WTC11 (cell line): ENCODE measurements around the gene AHSA1. TPM values are rescaled to one million over a fixed set of nuclear protein-coding genes. Genes with fewer than 3 reads are reported as not detected.

ENCODE experiments used
- ATAC-seq: fragments of 200-7000 bp; cut with Tn5 transposase; 2 replicates; pipeline ENCODE4 v1.10.0; 2021; ENCODE audit warnings: mild to moderate bottlenecking, moderate library complexity
- CTCF ChIA-PET: fragments of 300-600 bp; sonication (Branson Sonifier 250); formaldehyde crosslinking; loops from one replicate; lab custom pipeline; 2021; ENCODE audit warnings: antibody characterized with exemption; lab: Charles Lee
- POLR2A ChIA-PET: fragments of 350-600 bp; sonication (Branson Sonifier 250); formaldehyde crosslinking; loops from one replicate; lab custom pipeline; 2021; ENCODE audit warnings: antibody characterized with exemption; lab: Charles Lee
- DNase-seq: peaks from one replicate; pipeline ENCODE4 v3.0.0; 2021; ENCODE audit warnings: low spot score
- H3K27ac Mint-ChIP-seq: 2 replicates; pipeline ENCODE4 v1.8.0; 2021; ENCODE audit warnings: mixed read lengths
- H3K27me3 Mint-ChIP-seq: 2 replicates; pipeline ENCODE4 v1.8.0; 2021; ENCODE audit warnings: low read depth, mild to moderate bottlenecking, moderate library complexity, mixed read lengths
- H3K36me3 Mint-ChIP-seq: 2 replicates; pipeline ENCODE4 v1.8.0; 2021; ENCODE audit warnings: mixed read lengths
- H3K4me1 Mint-ChIP-seq: 2 replicates; pipeline ENCODE4 v1.8.0; 2022; ENCODE audit warnings: mixed read lengths
- H3K4me3 Mint-ChIP-seq: 2 replicates; pipeline ENCODE4 v1.8.0; 2021; ENCODE audit warnings: mild to moderate bottlenecking, moderate library complexity, mixed read lengths
- H3K9me3 Mint-ChIP-seq: 2 replicates; pipeline ENCODE4 v1.8.0; 2021; ENCODE audit warnings: mixed read lengths
- ATF2 ChIP-seq: sonication (generic); formaldehyde crosslinking; IDR thresholded peaks from 2 replicates; pipeline ENCODE4 v1.8.1; 2022; ENCODE audit warnings: low read depth, missing genetic modification reagents, borderline replicate concordance
- EMX1 ChIP-seq: fragments of 250-450 bp; sonication (Bioruptor Pico); IDR thresholded peaks from 2 replicates; pipeline ENCODE4 v1.8.0; 2021; ENCODE audit warnings: mild to moderate bottlenecking
- ESRRA ChIP-seq: sonication (generic); formaldehyde crosslinking; IDR thresholded peaks from 2 replicates; pipeline ENCODE4 v1.8.1; 2022; ENCODE audit warnings: mild to moderate bottlenecking, missing genetic modification reagents, borderline replicate concordance
- FOXK1 ChIP-seq: sonication (generic); formaldehyde crosslinking; IDR thresholded peaks from 2 replicates; pipeline ENCODE4 v1.8.0; 2022; ENCODE audit warnings: mild to moderate bottlenecking, moderate library complexity, missing genetic modification reagents
- FOXP1 ChIP-seq: sonication (generic); formaldehyde crosslinking; IDR thresholded peaks from 2 replicates; pipeline ENCODE4 v1.8.0; 2022; ENCODE audit warnings: missing genetic modification reagents, mild to moderate bottlenecking, moderate library complexity, borderline replicate concordance
- GRHL2 ChIP-seq: fragments of 250-450 bp; sonication (Bioruptor Pico); IDR thresholded peaks from 2 replicates; pipeline ENCODE4 v1.8.0; 2022; ENCODE audit warnings: mild to moderate bottlenecking, moderate library complexity; ENCODE audit not compliant: insufficient replicate concordance, severe bottlenecking
- GTF2I ChIP-seq: fragments of 250-450 bp; sonication (Bioruptor Pico); conservative IDR thresholded peaks from 2 replicates; pipeline ENCODE4 v1.4.0; 2021; ENCODE audit warnings: mild to moderate bottlenecking
- HMGA2 ChIP-seq: fragments of 250-450 bp; sonication (Bioruptor Pico); IDR thresholded peaks from 2 replicates; pipeline ENCODE4 v1.4.0; 2021; ENCODE audit warnings: mild to moderate bottlenecking, moderate library complexity
- JUN ChIP-seq: sonication (generic); formaldehyde crosslinking; IDR thresholded peaks from 2 replicates; pipeline ENCODE4 v1.8.0; 2023; ENCODE audit warnings: mild to moderate bottlenecking, missing genetic modification reagents
- MLX ChIP-seq: sonication (generic); formaldehyde crosslinking; IDR thresholded peaks from 2 replicates; pipeline ENCODE4 v1.8.1; 2023; ENCODE audit warnings: mild to moderate bottlenecking, missing genetic modification reagents, moderate library complexity
- NFE2L1 ChIP-seq: sonication (generic); formaldehyde crosslinking; IDR thresholded peaks from 2 replicates; pipeline ENCODE4 v1.8.1; 2023; ENCODE audit warnings: missing genetic modification reagents
- NFYB ChIP-seq: sonication (generic); formaldehyde crosslinking; conservative IDR thresholded peaks from 2 replicates; pipeline ENCODE4 v1.8.0; 2022; ENCODE audit warnings: low read depth, missing genetic modification reagents
- RELA ChIP-seq: sonication (generic); formaldehyde crosslinking; IDR thresholded peaks from 2 replicates; pipeline ENCODE4 v1.8.1; 2022; ENCODE audit warnings: missing genetic modification reagents, mild to moderate bottlenecking, borderline replicate concordance
- SOX15 ChIP-seq: fragments of 250-450 bp; sonication (Bioruptor Pico); IDR thresholded peaks from 2 replicates; pipeline ENCODE4 v1.9.0; 2021; ENCODE audit warnings: mild to moderate bottlenecking
- TEAD1 ChIP-seq: sonication (generic); formaldehyde crosslinking; IDR thresholded peaks from 2 replicates; pipeline ENCODE4 v1.8.0; 2022; ENCODE audit warnings: mild to moderate bottlenecking, missing genetic modification reagents
- ZNF219 ChIP-seq: sonication (generic); formaldehyde crosslinking; IDR thresholded peaks from 2 replicates; pipeline ENCODE4 v1.8.0; 2023; ENCODE audit warnings: missing genetic modification reagents, mild to moderate bottlenecking, borderline replicate concordance
- ZNF423 ChIP-seq: fragments of 250-450 bp; sonication (Bioruptor Pico); IDR thresholded peaks from 2 replicates; pipeline ENCODE4 v2.1.2; 2022; ENCODE audit warnings: mild to moderate bottlenecking, moderate library complexity
- total RNA-seq: library from RNA; stranded (reverse); gene quantifications from 3 replicates; pipeline ENCODE4 v1.2.3, GENCODE V29; 2021
- TF ChIP-seq, protein P1 (sequence below): sonication (generic); formaldehyde crosslinking; IDR thresholded peaks from 2 replicates; pipeline ENCODE4 v1.8.0; 2023; ENCODE audit warnings: missing genetic modification reagents
- TF ChIP-seq, protein P2 (sequence below): sonication (generic); formaldehyde crosslinking; IDR thresholded peaks from 2 replicates; pipeline ENCODE4 v1.8.1; 2022; ENCODE audit warnings: low read depth, mild to moderate bottlenecking, moderate library complexity, missing genetic modification reagents, borderline replicate concordance

AHSA1 gene
- total RNA-seq, 1 experiment from 2014 or later = 186 TPM

- TF ChIP-seq ATF2 (CRISPR knock-in tag) (no peak), GTF2I (CRISPR knock-in tag) (no peak), ZNF219 (no peak)
Observed at GRCh38 chr14:77509366-77509765, 51.5 kb downstream of the AHSA1 start (continued).

DNA sequence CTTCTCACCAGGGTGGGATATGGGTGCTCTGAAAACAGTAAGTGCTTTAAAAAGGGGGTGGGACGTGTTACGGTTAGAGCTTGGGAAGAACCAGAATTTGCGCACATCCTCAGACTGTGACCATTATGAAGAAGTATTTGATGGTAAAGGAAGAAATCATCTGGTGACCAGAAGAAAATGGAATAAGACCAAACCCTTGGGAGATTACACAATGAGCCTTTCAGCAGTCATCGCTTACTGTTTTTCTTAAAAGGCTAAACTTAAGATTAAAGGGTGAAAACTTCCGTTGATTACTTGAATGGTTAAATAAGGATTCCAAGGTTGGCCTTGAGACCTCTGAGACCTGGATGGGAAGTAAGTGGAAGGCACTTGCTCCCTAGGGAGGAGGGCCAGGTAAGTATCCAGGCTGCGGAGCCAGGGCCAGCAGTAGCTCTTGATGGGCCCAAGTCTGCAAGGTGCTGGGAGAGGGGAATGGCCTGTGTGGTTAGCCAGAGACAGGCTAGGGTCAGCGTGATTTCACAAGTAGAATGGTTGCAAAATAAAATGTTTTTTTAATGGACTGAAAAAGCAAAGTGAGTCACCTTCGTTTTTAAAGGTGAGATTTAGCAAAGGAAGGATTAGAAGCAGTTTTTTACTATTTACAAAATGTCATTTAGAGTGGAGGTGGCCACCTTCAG lies 53.7 kb downstream of the AHSA1 start:
- Mint-ChIP-seq H3K4me3 (no peak overlapping the region), H3K27me3 (no peaks in the 10 kb centered on the region), H3K4me1 (no peaks in the 10 kb centered on the region), H3K36me3 (peaks cover 23% of the 10 kb centered on the region), H3K9me3 (no peaks in the 10 kb centered on the region), H3K27ac (no peak overlapping the region)
- DNase-seq (no peak), ATAC-seq (no peak)
- TF ChIP-seq MLX (CRISPR knock-in tag) (no peak), FOXK1 (CRISPR knock-in tag) (no peak), ESRRA (CRISPR knock-in tag) (no peak)
- TF ChIP-seq, protein P1, sequence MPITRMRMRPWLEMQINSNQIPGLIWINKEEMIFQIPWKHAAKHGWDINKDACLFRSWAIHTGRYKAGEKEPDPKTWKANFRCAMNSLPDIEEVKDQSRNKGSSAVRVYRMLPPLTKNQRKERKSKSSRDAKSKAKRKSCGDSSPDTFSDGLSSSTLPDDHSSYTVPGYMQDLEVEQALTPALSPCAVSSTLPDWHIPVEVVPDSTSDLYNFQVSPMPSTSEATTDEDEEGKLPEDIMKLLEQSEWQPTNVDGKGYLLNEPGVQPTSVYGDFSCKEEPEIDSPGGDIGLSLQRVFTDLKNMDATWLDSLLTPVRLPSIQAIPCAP (CRISPR knock-in tag) = no peak
- POLR2A ChIA-PET = no interaction called here
- CTCF ChIA-PET = no interaction called here

GRCh38 chr14:77516126-77516525 lies 58.2 kb downstream of the AHSA1 start:
- DNase-seq (no peak), ATAC-seq (no peak)
- Mint-ChIP-seq H3K4me1 (no peaks in the 10 kb centered on the region), H3K27me3 (no peaks in the 10 kb centered on the region), H3K27ac (no peak overlapping the region), H3K36me3 (peaks cover 46% of the 10 kb centered on the region), H3K4me3 (no peak overlapping the region), H3K9me3 (no peaks in the 10 kb centered on the region)
- ChIA-PET POLR2A (no interaction called here), CTCF (no interaction called here)
- TF ChIP-seq, protein P2, sequence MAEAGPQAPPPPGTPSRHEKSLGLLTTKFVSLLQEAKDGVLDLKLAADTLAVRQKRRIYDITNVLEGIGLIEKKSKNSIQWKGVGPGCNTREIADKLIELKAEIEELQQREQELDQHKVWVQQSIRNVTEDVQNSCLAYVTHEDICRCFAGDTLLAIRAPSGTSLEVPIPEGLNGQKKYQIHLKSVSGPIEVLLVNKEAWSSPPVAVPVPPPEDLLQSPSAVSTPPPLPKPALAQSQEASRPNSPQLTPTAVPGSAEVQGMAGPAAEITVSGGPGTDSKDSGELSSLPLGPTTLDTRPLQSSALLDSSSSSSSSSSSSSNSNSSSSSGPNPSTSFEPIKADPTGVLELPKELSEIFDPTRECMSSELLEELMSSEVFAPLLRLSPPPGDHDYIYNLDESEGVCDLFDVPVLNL (CRISPR knock-in tag) = no peak
- no peak for TF ChIP-seq EMX1
- no peak for TF ChIP-seq RELA
- no peak for TF ChIP-seq NFE2L1
- no peak for TF ChIP-seq FOXP1
- TF ChIP-seq GRHL2 (CRISPR knock-in tag) = no peak
- no peak for TF ChIP-seq TEAD1 (CRISPR knock-in tag)
- TF ChIP-seq ZNF423 = no peak
- TF ChIP-seq HMGA2 (CRISPR knock-in tag) = no peak
- TF ChIP-seq SOX15 (CRISPR knock-in tag) = no peak
- no peak for TF ChIP-seq JUN (CRISPR knock-in tag)
- TF ChIP-seq NFYB (CRISPR knock-in tag) = no peak

Other genes with a start within 250 kb of the AHSA1 start
- 0.14 to 0.46 TPM (median 0.33 TPM) in 3 replicates for gene NGB, start 186.9 kb upstream of the AHSA1 start, total RNA-seq
- gene POMT2, start 137.2 kb upstream of the AHSA1 start, total RNA-seq = 31.3 to 38.7 TPM (median 35.2 TPM) in 3 replicates
- gene GSTZ1, start 137.1 kb upstream of the AHSA1 start, total RNA-seq = 35.6 to 40.2 TPM (median 38.2 TPM) in 3 replicates
- gene TMED8, start 81.0 kb upstream of the AHSA1 start, total RNA-seq = 12.8 to 14.2 TPM (median 13.4 TPM) in 3 replicates
- 0.27 to 0.42 TPM (median 0.30 TPM) in 3 replicates for gene SAMD15, start 80.7 kb upstream of the AHSA1 start, total RNA-seq
- gene NOXRED1, start 34.6 kb upstream of the AHSA1 start, total RNA-seq = 0.11 to 0.44 TPM (median 0.20 TPM) in 3 replicates
- 17.0 to 18.5 TPM (median 17.9 TPM) in 3 replicates for gene VIPAS39, start 492 bp upstream of the AHSA1 start, total RNA-seq
- 0.80 to 1.4 TPM (median 1.3 TPM) in 3 replicates for gene ISM2, start 40.7 kb downstream of the AHSA1 start, total RNA-seq
- gene SPTLC2, start 158.5 kb downstream of the AHSA1 start, total RNA-seq = 38.2 to 40.1 TPM (median 39.6 TPM) in 3 replicates
- 14.5 to 18.8 TPM (median 17.8 TPM) in 3 replicates for gene ALKBH1, start 249.9 kb downstream of the AHSA1 start, total RNA-seq